OCI-LY3 (cell line): ENCODE measurements around the gene TMEM178B.

Source experiments
- H2AFZ ChIP-seq: fragments of 200-600, 300-600 bp; shearing (Covaris generic); 2 replicates; pipeline ENCODE4 v1.6.0; 2014; ENCODE audit warnings: antibody characterized with exemption, low read depth, low read length
- H3K27ac ChIP-seq: fragments of 200-600, 300-600 bp; sonication (generic); 2 replicates; pipeline ENCODE4 v1.5.1; 2014; ENCODE audit warnings: mild to moderate bottlenecking, low read length, moderate library complexity, mixed read lengths
- H3K27me3 ChIP-seq: fragments of 200-600, 300-600 bp; sonication (generic); 2 replicates; pipeline ENCODE4 v1.6.1; 2014; ENCODE audit warnings: low read depth, low read length, mixed read lengths
- H3K36me3 ChIP-seq: fragments of 200-600, 300-600 bp; sonication (generic); replicated peaks from 2 replicates; pipeline ENCODE3; 2014; ENCODE audit warnings: low read depth, low read length, mixed read lengths
- H3K4me1 ChIP-seq: fragments of 300-600, 200-600 bp; sonication (generic); 2 replicates; pipeline ENCODE4 v1.6.1; 2014; ENCODE audit warnings: low read length, mixed read lengths
- H3K4me2 ChIP-seq: fragments of 200-600, 300-600 bp; sonication (generic); 2 replicates; pipeline ENCODE4 v1.6.1; 2014; ENCODE audit warnings: low read length, mixed read lengths
- H3K4me3 ChIP-seq: fragments of 300-600, 200-600 bp; sonication (generic); 2 replicates; pipeline ENCODE4 v1.5.1; 2014; ENCODE audit warnings: antibody characterized with exemption, mild to moderate bottlenecking, low read length, moderate library complexity
- H3K79me2 ChIP-seq: fragments of 300-600, 200-600 bp; shearing (Covaris generic); 2 replicates; pipeline ENCODE4 v1.6.1; 2014; ENCODE audit warnings: mild to moderate bottlenecking, low read length, mixed read lengths
- H3K9ac ChIP-seq: fragments of 300-600, 200-600 bp; shearing (Covaris generic); 2 replicates; pipeline ENCODE4 v1.6.0; 2014; ENCODE audit warnings: mild to moderate bottlenecking, low read length, moderate library complexity
- H3K9me3 ChIP-seq: fragments of 200-600, 300-600 bp; shearing (Covaris generic); 2 replicates; pipeline ENCODE4 v1.6.1; 2014; ENCODE audit warnings: low read length, mixed read lengths; ENCODE audit not compliant: insufficient read depth
- H4K20me1 ChIP-seq: fragments of 200-600, 300-600 bp; sonication (generic); 2 replicates; pipeline ENCODE4 v1.6.1; 2016; ENCODE audit warnings: low read length, mixed read lengths; ENCODE audit not compliant: insufficient read depth
- EZH2phosphoT487 ChIP-seq: fragments of 200-600 bp; shearing (Covaris generic); IDR thresholded peaks from 2 replicates; pipeline ENCODE4 v1.6.1; 2018; ENCODE audit warnings: antibody characterized with exemption, mixed run types, low read depth
- TF ChIP-seq, protein P1 (sequence below): fragments of 200-600, 300-600 bp; sonication (generic); IDR thresholded peaks from 2 replicates; pipeline ENCODE4 v1.5.1; 2014; ENCODE audit warnings: antibody characterized with exemption, low read length, low read depth

TMEM178B gene

DNA sequence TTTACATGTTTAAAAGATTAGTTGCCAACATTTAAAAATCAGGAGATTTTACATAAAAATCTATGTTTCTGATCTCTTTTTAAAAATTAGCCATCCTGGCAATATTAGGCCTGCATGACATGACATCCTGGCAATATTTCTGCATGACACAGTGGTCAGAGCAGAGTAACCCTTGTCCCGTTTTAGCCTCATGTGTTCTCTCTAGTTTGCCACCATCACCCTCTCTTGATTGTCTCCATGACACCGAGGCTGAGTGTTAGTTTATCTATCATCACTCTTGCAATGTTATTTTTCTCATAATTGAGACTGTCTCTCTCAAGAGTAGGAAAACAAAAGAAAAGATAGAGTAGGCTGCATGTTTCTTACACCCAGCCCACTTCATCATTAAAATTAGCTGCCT is 287.6 kb downstream of the TMEM178B start:
- Histone ChIP-seq H3K4me1 (peaks cover 7% of the 10 kb centered on the region; the same call in 1 of the 2 replicates), H3K9ac (no peak overlapping the region), H3K79me2 (no peaks in the 10 kb centered on the region), H4K20me1 (0 out of 2 replicates have a peak, but pooled peaks cover 3% of the 10 kb centered on the region), H3K4me2 (no peak overlapping the region), H3K27me3 (no peaks in the 10 kb centered on the region), H2AFZ (no peak overlapping the region), H3K36me3 (peaks cover 5% of the 10 kb centered on the region), H3K9me3 (0 out of 2 replicates have a peak, but pooled peaks cover 3% of the 10 kb centered on the region), H3K27ac (no peak overlapping the region), H3K4me3 (no peak overlapping the region)
- TF ChIP-seq EZH2phosphoT487 = no peak
- TF ChIP-seq, protein P1, sequence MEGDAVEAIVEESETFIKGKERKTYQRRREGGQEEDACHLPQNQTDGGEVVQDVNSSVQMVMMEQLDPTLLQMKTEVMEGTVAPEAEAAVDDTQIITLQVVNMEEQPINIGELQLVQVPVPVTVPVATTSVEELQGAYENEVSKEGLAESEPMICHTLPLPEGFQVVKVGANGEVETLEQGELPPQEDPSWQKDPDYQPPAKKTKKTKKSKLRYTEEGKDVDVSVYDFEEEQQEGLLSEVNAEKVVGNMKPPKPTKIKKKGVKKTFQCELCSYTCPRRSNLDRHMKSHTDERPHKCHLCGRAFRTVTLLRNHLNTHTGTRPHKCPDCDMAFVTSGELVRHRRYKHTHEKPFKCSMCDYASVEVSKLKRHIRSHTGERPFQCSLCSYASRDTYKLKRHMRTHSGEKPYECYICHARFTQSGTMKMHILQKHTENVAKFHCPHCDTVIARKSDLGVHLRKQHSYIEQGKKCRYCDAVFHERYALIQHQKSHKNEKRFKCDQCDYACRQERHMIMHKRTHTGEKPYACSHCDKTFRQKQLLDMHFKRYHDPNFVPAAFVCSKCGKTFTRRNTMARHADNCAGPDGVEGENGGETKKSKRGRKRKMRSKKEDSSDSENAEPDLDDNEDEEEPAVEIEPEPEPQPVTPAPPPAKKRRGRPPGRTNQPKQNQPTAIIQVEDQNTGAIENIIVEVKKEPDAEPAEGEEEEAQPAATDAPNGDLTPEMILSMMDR = no peak

DNA sequence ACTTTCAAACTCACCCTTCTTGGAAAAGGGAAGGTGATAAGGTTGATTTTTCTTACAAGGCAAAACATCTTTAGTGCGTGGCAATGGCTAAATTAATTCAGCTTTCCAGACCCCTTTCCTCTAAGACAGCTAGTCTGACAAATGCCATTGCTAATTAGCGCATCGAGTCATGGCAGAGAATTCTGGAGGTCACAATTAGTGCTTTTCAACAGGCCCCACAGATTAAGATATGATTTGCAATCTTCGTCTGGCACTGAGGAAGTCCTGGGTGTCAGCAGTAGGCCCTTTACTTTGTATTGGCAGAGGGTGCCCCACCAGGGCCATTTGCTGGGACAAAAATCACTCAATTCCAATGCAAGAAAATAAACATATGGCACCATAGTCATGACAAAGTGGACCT is 288.1 kb downstream of the TMEM178B start:
- 0 out of 2 replicates have a peak, but pooled peaks cover 3% of the 10 kb centered on the region for H3K9me3 ChIP-seq
- H3K36me3 ChIP-seq = peaks cover 5% of the 10 kb centered on the region
- H3K4me2 ChIP-seq = no peak overlapping the region
- TF ChIP-seq, protein P1 = no peak
- TF ChIP-seq EZH2phosphoT487 = no peak
- no peak overlapping the region for H3K9ac ChIP-seq
- no peak overlapping the region for H2AFZ ChIP-seq
- H3K27me3 ChIP-seq = no peaks in the 10 kb centered on the region
- no peak overlapping the region for H3K4me3 ChIP-seq
- 0 out of 2 replicates have a peak, but pooled peaks cover 3% of the 10 kb centered on the region for H4K20me1 ChIP-seq
- H3K27ac ChIP-seq = no peak overlapping the region
- H3K79me2 ChIP-seq = no peaks in the 10 kb centered on the region
- H3K4me1 ChIP-seq = peaks cover 7% of the 10 kb centered on the region; the same call in 1 of the 2 replicates

DNA sequence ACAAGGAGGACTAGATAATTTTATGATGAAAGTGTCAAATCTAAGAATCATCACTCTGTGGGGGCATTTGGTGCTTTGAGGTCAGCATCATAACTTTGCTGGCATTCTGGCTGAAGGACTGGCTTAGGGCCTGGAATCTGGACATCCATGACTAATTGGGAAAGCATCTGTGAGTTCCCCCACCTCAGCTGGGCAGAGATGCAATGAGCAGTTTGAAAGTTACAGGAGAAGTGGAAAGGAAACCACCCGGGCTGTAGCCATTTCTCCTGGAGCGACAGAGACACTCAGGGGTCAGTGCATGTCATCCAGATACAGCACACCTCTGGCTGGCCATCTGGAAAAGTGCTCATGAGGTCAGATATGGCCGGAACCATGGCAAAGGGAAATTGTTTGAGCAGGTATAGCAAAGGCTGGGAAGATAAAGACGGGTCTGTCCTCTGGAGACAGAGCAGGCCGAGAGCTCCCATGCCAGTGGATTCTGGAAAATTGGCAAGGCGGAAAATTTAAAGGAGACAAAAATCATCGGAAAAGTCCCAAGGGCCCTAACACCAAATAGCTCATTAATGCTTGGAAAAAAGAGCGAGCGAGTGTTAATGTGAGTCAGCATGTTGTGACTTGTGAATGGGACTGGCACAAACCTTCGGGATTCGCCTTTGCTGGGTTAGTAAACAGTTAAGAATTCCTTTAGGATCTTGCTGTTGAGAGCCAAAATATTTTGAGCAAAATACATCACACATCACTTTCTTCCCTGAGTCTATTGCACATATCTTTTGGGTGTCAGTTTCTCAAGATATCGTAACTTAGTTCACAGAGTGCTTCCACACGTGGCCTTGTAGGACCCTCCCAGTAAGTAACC is 288.9 kb downstream of the TMEM178B start:
- no peak overlapping the region for H3K9ac ChIP-seq
- H3K4me3 ChIP-seq = no peak overlapping the region
- H3K4me1 ChIP-seq = peaks cover 7% of the 10 kb centered on the region
- H2AFZ ChIP-seq = no peak overlapping the region
- 0 out of 2 replicates have a peak, but pooled peaks cover 3% of the 10 kb centered on the region for H3K9me3 ChIP-seq
- no peaks in the 10 kb centered on the region for H3K27me3 ChIP-seq
- H3K27ac ChIP-seq = no peak overlapping the region
- peaks cover 5% of the 10 kb centered on the region for H3K36me3 ChIP-seq
- H3K4me2 ChIP-seq = no peak overlapping the region
- no peaks in the 10 kb centered on the region for H3K79me2 ChIP-seq
- TF ChIP-seq EZH2phosphoT487 = no peak
- TF ChIP-seq, protein P1 = no peak
- H4K20me1 ChIP-seq = 0 out of 2 replicates have a peak, but pooled peaks cover 3% of the 10 kb centered on the region

DNA sequence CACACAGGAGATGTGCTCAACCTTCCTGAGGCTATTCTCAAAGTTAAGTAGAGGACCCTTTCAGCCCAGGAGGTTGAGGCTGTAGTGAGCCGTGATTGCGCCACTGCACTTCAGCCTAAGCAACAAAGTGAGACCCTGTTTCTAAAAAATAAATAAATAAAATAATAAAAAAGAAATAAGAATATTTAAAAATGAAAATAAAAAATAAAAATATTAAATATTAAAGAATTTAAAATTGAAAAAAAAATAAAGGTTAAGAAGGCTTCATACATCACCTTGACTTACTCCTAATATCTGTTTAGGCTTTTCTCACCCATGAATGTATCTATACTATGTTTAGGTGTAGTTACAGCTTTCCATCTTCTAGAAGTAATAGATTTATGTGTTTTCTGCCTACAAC is 289.9 kb downstream of the TMEM178B start:
- Histone ChIP-seq H3K9me3 (0 out of 2 replicates have a peak, but pooled peaks cover 3% of the 10 kb centered on the region), H3K36me3 (peaks cover 5% of the 10 kb centered on the region), H3K79me2 (no peaks in the 10 kb centered on the region), H3K9ac (no peak overlapping the region), H3K4me1 (peaks cover 14% of the 10 kb centered on the region), H4K20me1 (0 out of 2 replicates have a peak, but pooled peaks cover 3% of the 10 kb centered on the region), H3K27me3 (no peaks in the 10 kb centered on the region), H3K27ac (no peak overlapping the region), H2AFZ (no peak overlapping the region), H3K4me2 (no peak overlapping the region), H3K4me3 (no peak overlapping the region)
- TF ChIP-seq, protein P1 = no peak
- TF ChIP-seq EZH2phosphoT487 = no peak
